GM18870 (cell line): ENCODE data around the gene PPP6R3.

Source experiments
- ATAC-seq: cut with Tn5 transposase; IDR thresholded peaks from one replicate; pipeline ENCODE4 v1.9.1; 2021; ENCODE audit warnings: moderate library complexity; ENCODE audit not compliant: unreplicated experiment

PPP6R3 gene

GRCh38 chr11:68646832-68647231, 186.3 kb downstream of the PPP6R3 start:
- no peak for ATAC-seq

GRCh38 chr11:68649851-68650555, 189.5 kb downstream of the PPP6R3 start:
- ATAC-seq, result no peak

GRCh38 chr11:68650801-68651200, 190.2 kb downstream of the PPP6R3 start:
- ATAC-seq, result no peak

- ATAC-seq, result no peak
Observed at GRCh38 chr11:68651208-68651984, 190.8 kb downstream of the PPP6R3 start.

- ATAC-seq, result no peak
Observed at GRCh38 chr11:68651985-68652682, 191.6 kb downstream of the PPP6R3 start.

GRCh38 chr11:68652683-68653156, 192.2 kb downstream of the PPP6R3 start:
- no peak for ATAC-seq

GRCh38 chr11:68653486-68654430, 193.2 kb downstream of the PPP6R3 start:
- ATAC-seq, result no peak

GRCh38 chr11:68654978-68655377, 194.4 kb downstream of the PPP6R3 start:
- ATAC-seq, result no peak

- no peak for ATAC-seq
Observed at GRCh38 chr11:68655406-68655805, 194.9 kb downstream of the PPP6R3 start.

GRCh38 chr11:68655806-68656205, 195.3 kb downstream of the PPP6R3 start:
- ATAC-seq, result no peak

GRCh38 chr11:68657021-68657780, 196.6 kb downstream of the PPP6R3 start:
- no peak for ATAC-seq

GRCh38 chr11:68658097-68658496, 197.5 kb downstream of the PPP6R3 start:
- ATAC-seq, result no peak

GRCh38 chr11:68658661-68659060, 198.1 kb downstream of the PPP6R3 start:
- ATAC-seq, result no peak

- no peak for ATAC-seq
Observed at GRCh38 chr11:68659158-68659921, 198.8 kb downstream of the PPP6R3 start.

- ATAC-seq, result no peak
Observed at GRCh38 chr11:68660066-68660810, 199.7 kb downstream of the PPP6R3 start.

GRCh38 chr11:68661014-68661413, 200.5 kb downstream of the PPP6R3 start:
- no peak for ATAC-seq

GRCh38 chr11:68661697-68662603, 201.4 kb downstream of the PPP6R3 start:
- ATAC-seq, result no peak
